H1 (cell line): ENCODE measurements around the gene CCT3. TPM values are rescaled to one million over a fixed set of nuclear protein-coding genes. Genes with fewer than 3 reads are reported as not detected.

ENCODE experiments used
- CTCF ChIA-PET: fragments of 300-600 bp; sonication (Branson Sonifier 250); formaldehyde crosslinking; loops from one replicate; lab custom pipeline; 2021; ENCODE audit not compliant: partially characterized antibody; lab: Charles Lee
- POLR2A ChIA-PET: fragments of 300-600 bp; sonication (Branson Sonifier 250); formaldehyde crosslinking; loops from one replicate; lab custom pipeline; 2021; ENCODE audit warnings: inconsistent platforms; ENCODE audit not compliant: partially characterized antibody; lab: Charles Lee
- DNase-seq, 2 experiments: peaks; one replicate each; pipeline versions ENCODE4 v3.0.0 to v3.0.0-alpha.2; 2010 to 2022; ENCODE audit warnings: low spot score in 2 of 2, low read depth in 1 of 2, mixed read lengths in 1 of 2
- FAIRE-seq: peaks from 2 replicates; lab custom pipeline; 2011; peaks lifted over from hg19 to GRCh38; lab: Jason Lieb, UNC
- H2AFZ ChIP-seq: 2 replicates; pipeline ENCODE4 v1.8.1; 2012; ENCODE audit warnings: low read length, inconsistent platforms
- H2AK5ac ChIP-seq: 2 replicates; pipeline ENCODE4 v1.6.1; 2013; ENCODE audit warnings: low read depth, low read length
- H2BK120ac ChIP-seq: replicated peaks from 2 replicates; pipeline ENCODE3; 2013; ENCODE audit warnings: low read depth, low read length, inconsistent platforms
- H2BK12ac ChIP-seq: 2 replicates; pipeline ENCODE4 v1.6.1; 2013; ENCODE audit warnings: low read depth, low read length
- H2BK15ac ChIP-seq: 2 replicates; pipeline ENCODE4 v1.6.1; 2013; ENCODE audit warnings: low read length
- H2BK20ac ChIP-seq: 2 replicates; pipeline ENCODE4 v1.6.1; 2013; ENCODE audit warnings: low read length
- H2BK5ac ChIP-seq: 2 replicates; pipeline ENCODE4 v1.6.1; 2013; ENCODE audit warnings: low read depth, low read length
- H3K14ac ChIP-seq: 2 replicates; pipeline ENCODE4 v1.6.1; 2013; ENCODE audit warnings: inconsistent platforms; ENCODE audit not compliant: insufficient read length
- H3K18ac ChIP-seq: 2 replicates; pipeline ENCODE4 v1.6.1; 2013; ENCODE audit warnings: low read length; ENCODE audit errors: extremely low read depth
- H3K23ac ChIP-seq: 2 replicates; pipeline ENCODE4 v1.6.1; 2013; ENCODE audit warnings: inconsistent platforms; ENCODE audit not compliant: insufficient read length
- H3K23me2 ChIP-seq: 2 replicates; pipeline ENCODE4 v1.6.1; 2013; ENCODE audit warnings: low read depth, low read length
- H3K27ac ChIP-seq: 2 replicates; pipeline ENCODE4 v1.6.1; 2011; ENCODE audit warnings: low read depth, low read length, inconsistent platforms
- H3K27me3 ChIP-seq, 4 experiments: replicated peaks in 1 of 4; 1 replicate in 1 of 4; 2 replicates in 3 of 4; pipeline versions ENCODE4 v1.6.1 to v1.8.1; 2011 to 2013; ENCODE audit warnings: low read length in 3 of 4, mild to moderate bottlenecking in 3 of 4, inconsistent platforms in 2 of 4, mixed read lengths in 2 of 4, moderate library complexity in 1 of 4; ENCODE audit not compliant: control insufficient read depth in 3 of 4, insufficient read depth in 3 of 4; ENCODE audit errors: extremely low read depth in 1 of 4
- H3K36me3 ChIP-seq, 4 experiments: 2 replicates each; pipeline versions ENCODE4 v1.6.1 to v1.8.1; 2011 to 2013; ENCODE audit warnings: mild to moderate bottlenecking in 4 of 4, low read length in 3 of 4, moderate library complexity in 2 of 4, control low read depth in 1 of 4, inconsistent platforms in 1 of 4; ENCODE audit not compliant: insufficient read depth in 4 of 4, control insufficient read depth in 2 of 4
- H3K4ac ChIP-seq: replicated peaks from 2 replicates; pipeline ENCODE3; 2013; ENCODE audit warnings: low read length, low read depth, mixed read lengths, inconsistent platforms; ENCODE audit not compliant: insufficient read length
- H3K4me1 ChIP-seq, 4 experiments: replicated peaks in 1 of 4; 1 replicate in 1 of 4; 2 replicates in 3 of 4; pipeline versions ENCODE4 v1.6.1 to v1.8.1; 2011 to 2013; ENCODE audit warnings: low read length in 3 of 4, inconsistent platforms in 2 of 4, mixed read lengths in 1 of 4; ENCODE audit not compliant: insufficient read depth in 4 of 4, control insufficient read depth in 3 of 4
- H3K4me2 ChIP-seq, 2 experiments: 2 replicates each; pipeline versions ENCODE4 v1.6.1 to v1.8.1; 2011 to 2013; ENCODE audit warnings: low read depth in 2 of 2, low read length in 2 of 2, control low read depth in 1 of 2, inconsistent platforms in 1 of 2, mild to moderate bottlenecking in 1 of 2; ENCODE audit not compliant: insufficient read depth in 1 of 2
- H3K4me3 ChIP-seq, 4 experiments: fragments of 200-600, 300-600 bp in 1 of 4; sonication (generic), shearing (Covaris generic), sonication (Bioruptor Twin) in 1 of 4; 2 replicates each; pipeline versions ENCODE4 v1.5.1 to v1.8.1; 2011 to 2016; ENCODE audit warnings: low read length in 4 of 4, low read depth in 3 of 4, control low read depth in 2 of 4, inconsistent platforms in 2 of 4, mild to moderate bottlenecking in 2 of 4, mixed read lengths in 1 of 4, moderate library complexity in 1 of 4; ENCODE audit not compliant: insufficient read depth in 2 of 4; ENCODE audit errors: extremely low read depth in 1 of 4
- H3K56ac ChIP-seq: replicated peaks from 2 replicates; pipeline ENCODE3; 2013; ENCODE audit warnings: low read depth, mild to moderate bottlenecking, mixed read lengths, low read length, inconsistent platforms; ENCODE audit not compliant: insufficient read length
- H3K79me1 ChIP-seq: 2 replicates; pipeline ENCODE4 v1.6.1; 2013; ENCODE audit warnings: low read depth, low read length, control low read depth
- H3K79me2 ChIP-seq, 2 experiments: 2 replicates each; pipeline versions ENCODE4 v1.6.1 to v1.8.1; 2012 to 2013; ENCODE audit warnings: low read length in 2 of 2, mild to moderate bottlenecking in 2 of 2, inconsistent platforms in 1 of 2; ENCODE audit not compliant: insufficient read depth in 2 of 2, control insufficient read depth in 1 of 2
- H3K9ac ChIP-seq, 4 experiments: replicated peaks in 1 of 4; 1 replicate in 1 of 4; 2 replicates in 3 of 4; pipeline versions ENCODE4 v1.6.1 to v1.8.1; 2011 to 2013; ENCODE audit warnings: low read depth in 3 of 4, low read length in 3 of 4, control low read depth in 2 of 4, mild to moderate bottlenecking in 2 of 4, moderate library complexity in 2 of 4, inconsistent platforms in 1 of 4; ENCODE audit errors: extremely low read depth in 1 of 4
- H3K9me3 ChIP-seq, 2 experiments: 2 replicates each; pipeline versions ENCODE4 v1.6.1 to v1.8.1; 2012 to 2013; ENCODE audit warnings: mild to moderate bottlenecking in 2 of 2, moderate library complexity in 2 of 2, control low read depth in 1 of 2, inconsistent platforms in 1 of 2, low read depth in 1 of 2, low read length in 1 of 2, mixed read lengths in 1 of 2; ENCODE audit not compliant: insufficient read depth in 2 of 2
- H4K20me1 ChIP-seq, 2 experiments: replicated peaks in 1 of 2; 2 replicates each; pipeline versions ENCODE3 to v1.8.1; 2011 to 2013; ENCODE audit warnings: inconsistent platforms in 2 of 2, low read length in 2 of 2, mild to moderate bottlenecking in 1 of 2; ENCODE audit not compliant: insufficient read depth in 2 of 2, control insufficient read depth in 1 of 2
- H4K5ac ChIP-seq: 2 replicates; pipeline ENCODE4 v1.6.1; 2013; ENCODE audit warnings: low read length, low read depth, mixed read lengths, inconsistent platforms; ENCODE audit not compliant: insufficient read length
- H4K8ac ChIP-seq: 2 replicates; pipeline ENCODE4 v1.8.0; 2013; ENCODE audit warnings: mild to moderate bottlenecking, moderate library complexity, low read length, inconsistent platforms; ENCODE audit not compliant: insufficient read depth; ENCODE audit errors: extremely low read depth
- H4K91ac ChIP-seq: replicated peaks from 2 replicates; pipeline ENCODE3; 2013; ENCODE audit warnings: low read length, mixed read lengths, inconsistent platforms; ENCODE audit not compliant: insufficient read length
- CHD1 ChIP-seq: IDR thresholded peaks from 2 replicates; pipeline ENCODE4 v1.6.1; 2012; ENCODE audit warnings: low read depth, low read length, improper control_type of control experiment
- CHD2 ChIP-seq: IDR thresholded peaks from 2 replicates; pipeline ENCODE4 v1.6.1; 2012; ENCODE audit warnings: low read length, improper control_type of control experiment
- CTBP2 ChIP-seq: IDR thresholded peaks from 2 replicates; pipeline ENCODE4 v1.7.0; 2011; ENCODE audit warnings: borderline replicate concordance, mild to moderate bottlenecking, moderate library complexity, mixed read lengths, low read length; ENCODE audit not compliant: insufficient read depth, insufficient read length
- EP300 ChIP-seq, 2 experiments: IDR thresholded peaks; 1 replicate in 1 of 2; 2 replicates in 1 of 2; pipeline ENCODE4 v1.6.1; 2011 to 2012; ENCODE audit warnings: low read depth in 2 of 2, low read length in 2 of 2, mild to moderate bottlenecking in 2 of 2, borderline replicate concordance in 1 of 2, inconsistent platforms in 1 of 2, moderate library complexity in 1 of 2
- HDAC2 ChIP-seq, 2 experiments: fragments of 300-600 bp in 1 of 2; sonication (generic) in 1 of 2; IDR thresholded peaks; 2 replicates each; pipeline ENCODE4 v1.6.1; 2011 to 2012; ENCODE audit warnings: low read depth in 2 of 2, low read length in 2 of 2, mild to moderate bottlenecking in 2 of 2, moderate library complexity in 2 of 2, borderline replicate concordance in 1 of 2, inconsistent platforms in 1 of 2
- JUND ChIP-seq: IDR thresholded peaks from 2 replicates; pipeline ENCODE4 v1.6.1; 2011; ENCODE audit warnings: mild to moderate bottlenecking, improper control_type of control experiment, low read length
- MAFK ChIP-seq: IDR thresholded peaks from 2 replicates; pipeline ENCODE4 v1.6.1; 2012; ENCODE audit warnings: low read depth, mild to moderate bottlenecking, improper control_type of control experiment, low read length
- POU5F1 ChIP-seq: IDR thresholded peaks from 2 replicates; pipeline ENCODE4 v1.6.1; 2011; ENCODE audit warnings: low read depth, mild to moderate bottlenecking, low read length, moderate library complexity
- RFX5 ChIP-seq: IDR thresholded peaks from 2 replicates; pipeline ENCODE4 v1.6.1; 2011; ENCODE audit warnings: low read depth, low read length, improper control_type of control experiment, borderline replicate concordance
- SIX5 ChIP-seq: IDR thresholded peaks from 2 replicates; pipeline ENCODE4 v1.6.1; 2011; ENCODE audit warnings: mild to moderate bottlenecking, low read depth, low read length
- TAF7 ChIP-seq: optimal IDR thresholded peaks from 2 replicates; pipeline ENCODE3; 2011; ENCODE audit warnings: low read depth, mild to moderate bottlenecking, inconsistent platforms, low read length, moderate library complexity, borderline replicate concordance
- ZNF274 ChIP-seq: IDR thresholded peaks from 2 replicates; pipeline ENCODE4 v1.7.0; 2012; ENCODE audit warnings: low read length, borderline replicate concordance; ENCODE audit errors: extremely low read depth
- WGBS, 2 experiments: shearing (Covaris generic) in 1 of 2; methylation state at CpG; one replicate each; pipeline versions ENCODE4 v1.1.6 to v1.1.7; 2013 to 2015; ENCODE audit warnings: low lambda C conversion rate in 2 of 2, mixed read lengths in 2 of 2, inconsistent platforms in 1 of 2, low coverage in 1 of 2, missing lambda C conversion rate in 1 of 2; ENCODE audit not compliant: insufficient replicate concordance in 2 of 2, insufficient coverage in 1 of 2, insufficient read length in 1 of 2; ENCODE audit errors: extremely low coverage in 1 of 2, missing lambda C conversion rate in 1 of 2; 5-methylcytosine and 5-hydroxymethylcytosine counted together
- polyA plus RNA-seq, 7 experiments: library from polyadenylated mRNA; depleted of rRNA in 3 of 7; stranded (reverse) in 5 of 7; unstranded in 2 of 7; fragments of >200 nt in 5 of 7; fragments of 200-250 nt in 2 of 7; gene quantifications; 1 replicate in 5 of 7; 2 replicates in 1 of 7; 4 replicates in 1 of 7; pipeline versions ENCODE4 v1.2.1 to v1.2.3, GENCODE V29; 2011 to 2013; ENCODE audit warnings: missing spikeins in 2 of 7, mixed read lengths in 2 of 7
- total RNA-seq: library from RNA; stranded (reverse); fragmentation: NEBNext Ultra II Directional; extraction: Animal tissue kit (Norgen Biotek cat#: 25700); gene quantifications from 2 replicates; pipeline ENCODE4 v1.2.1, GENCODE V29; 2021

Gene CCT3
- total and polyA plus RNA-seq, 2 of the 8 experiments (the other 6 are each of a cell fraction or from before 2014, with no cell fraction given): 431 to 480 TPM

- Histone ChIP-seq H3K27me3 (peaks cover 0 to 14% (median 11%) of the 10 kb centered on the region in 4 experiments; a peak in 6 of 7 replicates), H4K5ac (no peak overlapping the region), H4K91ac (no peak overlapping the region), H3K79me2 (no peaks in the 10 kb centered on the region), H2BK12ac (no peak overlapping the region), H3K4me3 (no peak overlapping the region), H2BK20ac (no peak overlapping the region), H3K18ac (no peak overlapping the region), H3K79me1 (no peaks in the 10 kb centered on the region), H3K27ac (no peak overlapping the region), H3K4ac (no peak overlapping the region), H2AK5ac (no peak overlapping the region), H3K4me2 (no peak overlapping the region), H3K14ac (no peak overlapping the region), H3K9me3 (no peaks in the 10 kb centered on the region), H3K23ac (no peak overlapping the region), H2BK15ac (no peak overlapping the region), H3K23me2 (peaks cover 9% of the 10 kb centered on the region; the same call in 1 of the 2 replicates), H3K4me1 (peaks cover 0 to 7% (median 4%) of the 10 kb centered on the region in 4 experiments; a peak in 5 of 7 replicates), H4K8ac (no peak overlapping the region), H4K20me1 (no peaks in the 10 kb centered on the region), H2BK5ac (no peak overlapping the region), H3K36me3 (no peaks in the 10 kb centered on the region), H3K56ac (no peak overlapping the region), H3K9ac (no peak overlapping the region), H2BK120ac (no peak overlapping the region), H2AFZ (no peak overlapping the region)
- FAIRE-seq: no peak
- POLR2A ChIA-PET: interaction anchor here (1.2 kb wide), 1 partner anchor 10 kb away, joined by 3 read pairs; no protein-coding TSS in a partner anchor
- DNase-seq: no peak
- WGBS, 2 experiments: 78% methylated on average over 5 of the region's 5 CpGs; no CpG with 5 or more reads in 1 of the 2 experiments
- CTCF ChIA-PET: interaction anchor here (0.5 to 2.3 kb wide), 8 partner anchors 8 to 79 kb away, joined by 3 to 16 read pairs (median 4); no protein-coding TSS in a partner anchor
- TF ChIP-seq TAF7 (no peak), HDAC2 (IDR thresholded peaks at IDR 0.05; ENCODE audit: borderline replicate concordance in 1 of 2, low read depth in 2 of 2, low read length in 2 of 2) (no peak), ZNF274 (no peak), MAFK (no peak), POU5F1 (no peak), JUND (no peak), CHD1 (no peak), CTBP2 (no peak), EP300 (IDR thresholded peaks at IDR 0.05; ENCODE audit: borderline replicate concordance in 1 of 2, low read depth in 2 of 2, low read length in 2 of 2) (no peak), SIX5 (no peak), RFX5 (no peak), CHD2 (no peak)
These were observed 28.5 kb upstream of the CCT3 start for GRCh38 chr1:156366378-156367166.
